ENCODE results near the gene FAAP20. TPM values are rescaled to one million over a fixed set of nuclear protein-coding genes. Genes with fewer than 3 reads are reported as not detected.

FAAP20 gene
- total and polyA plus RNA-seq, 9 of the 15 experiments (the other 6 are each of a cell fraction or from before 2014, with no cell fraction given): 0.58 to 143 (median 9.9) TPM

DNA sequence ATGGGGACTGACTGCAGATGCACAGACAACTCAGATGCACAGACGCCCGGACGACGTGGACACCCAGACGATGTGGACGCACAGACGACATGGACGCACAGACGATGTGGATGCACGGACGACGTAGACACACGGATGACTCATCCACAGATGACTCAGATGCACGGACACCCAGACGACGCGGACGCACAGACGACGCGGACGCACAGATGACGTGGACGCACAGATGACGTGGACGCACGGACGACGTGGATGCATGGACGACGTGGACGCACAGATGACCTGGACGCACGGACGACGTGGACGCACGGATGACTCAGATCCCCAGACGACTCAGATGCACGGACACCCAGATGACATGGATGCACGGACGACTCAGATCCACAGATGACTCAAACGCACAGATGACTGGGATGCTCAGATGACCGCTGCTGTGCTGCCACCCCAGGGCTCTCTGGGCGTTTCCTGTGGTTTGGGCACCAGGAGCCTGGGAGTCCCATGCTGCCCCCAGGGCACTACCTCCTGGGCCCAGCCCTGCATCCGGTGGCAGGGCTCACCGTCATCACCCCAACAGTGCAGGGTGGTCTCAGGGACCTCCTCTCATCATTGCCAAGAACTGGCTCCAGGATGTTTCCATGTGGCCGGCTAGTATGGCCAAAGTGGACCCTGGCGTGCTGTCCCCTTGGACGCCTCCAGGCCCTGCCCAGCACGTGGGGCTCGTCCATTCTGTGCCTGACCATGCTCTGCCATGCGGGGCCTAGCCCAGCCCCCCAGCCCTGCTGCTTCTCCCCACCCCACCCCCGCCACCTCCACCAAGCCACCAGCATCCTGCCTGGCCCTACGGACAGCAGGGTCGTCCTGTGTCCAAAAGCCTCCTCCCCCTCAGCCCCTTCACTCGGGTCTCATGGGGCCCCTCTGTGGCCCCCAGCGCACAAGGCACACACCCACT is 14.0 kb downstream of the FAAP20 start (continued):
- TF ChIP-seq, protein P1, sequence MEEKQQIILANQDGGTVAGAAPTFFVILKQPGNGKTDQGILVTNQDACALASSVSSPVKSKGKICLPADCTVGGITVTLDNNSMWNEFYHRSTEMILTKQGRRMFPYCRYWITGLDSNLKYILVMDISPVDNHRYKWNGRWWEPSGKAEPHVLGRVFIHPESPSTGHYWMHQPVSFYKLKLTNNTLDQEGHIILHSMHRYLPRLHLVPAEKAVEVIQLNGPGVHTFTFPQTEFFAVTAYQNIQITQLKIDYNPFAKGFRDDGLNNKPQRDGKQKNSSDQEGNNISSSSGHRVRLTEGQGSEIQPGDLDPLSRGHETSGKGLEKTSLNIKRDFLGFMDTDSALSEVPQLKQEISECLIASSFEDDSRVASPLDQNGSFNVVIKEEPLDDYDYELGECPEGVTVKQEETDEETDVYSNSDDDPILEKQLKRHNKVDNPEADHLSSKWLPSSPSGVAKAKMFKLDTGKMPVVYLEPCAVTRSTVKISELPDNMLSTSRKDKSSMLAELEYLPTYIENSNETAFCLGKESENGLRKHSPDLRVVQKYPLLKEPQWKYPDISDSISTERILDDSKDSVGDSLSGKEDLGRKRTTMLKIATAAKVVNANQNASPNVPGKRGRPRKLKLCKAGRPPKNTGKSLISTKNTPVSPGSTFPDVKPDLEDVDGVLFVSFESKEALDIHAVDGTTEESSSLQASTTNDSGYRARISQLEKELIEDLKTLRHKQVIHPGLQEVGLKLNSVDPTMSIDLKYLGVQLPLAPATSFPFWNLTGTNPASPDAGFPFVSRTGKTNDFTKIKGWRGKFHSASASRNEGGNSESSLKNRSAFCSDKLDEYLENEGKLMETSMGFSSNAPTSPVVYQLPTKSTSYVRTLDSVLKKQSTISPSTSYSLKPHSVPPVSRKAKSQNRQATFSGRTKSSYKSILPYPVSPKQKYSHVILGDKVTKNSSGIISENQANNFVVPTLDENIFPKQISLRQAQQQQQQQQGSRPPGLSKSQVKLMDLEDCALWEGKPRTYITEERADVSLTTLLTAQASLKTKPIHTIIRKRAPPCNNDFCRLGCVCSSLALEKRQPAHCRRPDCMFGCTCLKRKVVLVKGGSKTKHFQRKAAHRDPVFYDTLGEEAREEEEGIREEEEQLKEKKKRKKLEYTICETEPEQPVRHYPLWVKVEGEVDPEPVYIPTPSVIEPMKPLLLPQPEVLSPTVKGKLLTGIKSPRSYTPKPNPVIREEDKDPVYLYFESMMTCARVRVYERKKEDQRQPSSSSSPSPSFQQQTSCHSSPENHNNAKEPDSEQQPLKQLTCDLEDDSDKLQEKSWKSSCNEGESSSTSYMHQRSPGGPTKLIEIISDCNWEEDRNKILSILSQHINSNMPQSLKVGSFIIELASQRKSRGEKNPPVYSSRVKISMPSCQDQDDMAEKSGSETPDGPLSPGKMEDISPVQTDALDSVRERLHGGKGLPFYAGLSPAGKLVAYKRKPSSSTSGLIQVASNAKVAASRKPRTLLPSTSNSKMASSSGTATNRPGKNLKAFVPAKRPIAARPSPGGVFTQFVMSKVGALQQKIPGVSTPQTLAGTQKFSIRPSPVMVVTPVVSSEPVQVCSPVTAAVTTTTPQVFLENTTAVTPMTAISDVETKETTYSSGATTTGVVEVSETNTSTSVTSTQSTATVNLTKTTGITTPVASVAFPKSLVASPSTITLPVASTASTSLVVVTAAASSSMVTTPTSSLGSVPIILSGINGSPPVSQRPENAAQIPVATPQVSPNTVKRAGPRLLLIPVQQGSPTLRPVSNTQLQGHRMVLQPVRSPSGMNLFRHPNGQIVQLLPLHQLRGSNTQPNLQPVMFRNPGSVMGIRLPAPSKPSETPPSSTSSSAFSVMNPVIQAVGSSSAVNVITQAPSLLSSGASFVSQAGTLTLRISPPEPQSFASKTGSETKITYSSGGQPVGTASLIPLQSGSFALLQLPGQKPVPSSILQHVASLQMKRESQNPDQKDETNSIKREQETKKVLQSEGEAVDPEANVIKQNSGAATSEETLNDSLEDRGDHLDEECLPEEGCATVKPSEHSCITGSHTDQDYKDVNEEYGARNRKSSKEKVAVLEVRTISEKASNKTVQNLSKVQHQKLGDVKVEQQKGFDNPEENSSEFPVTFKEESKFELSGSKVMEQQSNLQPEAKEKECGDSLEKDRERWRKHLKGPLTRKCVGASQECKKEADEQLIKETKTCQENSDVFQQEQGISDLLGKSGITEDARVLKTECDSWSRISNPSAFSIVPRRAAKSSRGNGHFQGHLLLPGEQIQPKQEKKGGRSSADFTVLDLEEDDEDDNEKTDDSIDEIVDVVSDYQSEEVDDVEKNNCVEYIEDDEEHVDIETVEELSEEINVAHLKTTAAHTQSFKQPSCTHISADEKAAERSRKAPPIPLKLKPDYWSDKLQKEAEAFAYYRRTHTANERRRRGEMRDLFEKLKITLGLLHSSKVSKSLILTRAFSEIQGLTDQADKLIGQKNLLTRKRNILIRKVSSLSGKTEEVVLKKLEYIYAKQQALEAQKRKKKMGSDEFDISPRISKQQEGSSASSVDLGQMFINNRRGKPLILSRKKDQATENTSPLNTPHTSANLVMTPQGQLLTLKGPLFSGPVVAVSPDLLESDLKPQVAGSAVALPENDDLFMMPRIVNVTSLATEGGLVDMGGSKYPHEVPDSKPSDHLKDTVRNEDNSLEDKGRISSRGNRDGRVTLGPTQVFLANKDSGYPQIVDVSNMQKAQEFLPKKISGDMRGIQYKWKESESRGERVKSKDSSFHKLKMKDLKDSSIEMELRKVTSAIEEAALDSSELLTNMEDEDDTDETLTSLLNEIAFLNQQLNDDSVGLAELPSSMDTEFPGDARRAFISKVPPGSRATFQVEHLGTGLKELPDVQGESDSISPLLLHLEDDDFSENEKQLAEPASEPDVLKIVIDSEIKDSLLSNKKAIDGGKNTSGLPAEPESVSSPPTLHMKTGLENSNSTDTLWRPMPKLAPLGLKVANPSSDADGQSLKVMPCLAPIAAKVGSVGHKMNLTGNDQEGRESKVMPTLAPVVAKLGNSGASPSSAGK (IDR thresholded peaks at IDR 0.05): peak; percentile 3
- TF ChIP-seq, protein P2, sequence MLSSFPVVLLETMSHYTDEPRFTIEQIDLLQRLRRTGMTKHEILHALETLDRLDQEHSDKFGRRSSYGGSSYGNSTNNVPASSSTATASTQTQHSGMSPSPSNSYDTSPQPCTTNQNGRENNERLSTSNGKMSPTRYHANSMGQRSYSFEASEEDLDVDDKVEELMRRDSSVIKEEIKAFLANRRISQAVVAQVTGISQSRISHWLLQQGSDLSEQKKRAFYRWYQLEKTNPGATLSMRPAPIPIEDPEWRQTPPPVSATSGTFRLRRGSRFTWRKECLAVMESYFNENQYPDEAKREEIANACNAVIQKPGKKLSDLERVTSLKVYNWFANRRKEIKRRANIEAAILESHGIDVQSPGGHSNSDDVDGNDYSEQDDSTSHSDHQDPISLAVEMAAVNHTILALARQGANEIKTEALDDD (IDR thresholded peaks at IDR 0.05): no peak
- TF ChIP-seq JUN (IDR thresholded peaks at IDR 0.05; ENCODE audit: borderline replicate concordance, low read depth, low read length) (peak; percentile 100), JUN (CRISPR knock-in tag; IDR thresholded peaks at IDR 0.05; ENCODE audit: borderline replicate concordance) (peak; percentile 99), ZNF263 (CRISPR knock-in tag; IDR thresholded peaks at IDR 0.05; ENCODE audit: borderline replicate concordance) (peak; percentile 39), CXXC5 (CRISPR knock-in tag; IDR thresholded peaks at IDR 0.05) (peak; percentile 99), ZNF133 (CRISPR knock-in tag; IDR thresholded peaks at IDR 0.05) (no peak), NFRKB (IDR thresholded peaks at IDR 0.05; ENCODE audit: low read depth) (peak; percentile 32), HMG20B (CRISPR knock-in tag; IDR thresholded peaks at IDR 0.05) (no peak), OTX1 (CRISPR knock-in tag; IDR thresholded peaks at IDR 0.05) (0 out of 2 replicates have a peak, but pooled peaks have one; percentile 11), ZNF699 (CRISPR knock-in tag; IDR thresholded peaks at IDR 0.05; ENCODE audit: insufficient replicate concordance) (no peak), MBD2 (IDR thresholded peaks at IDR 0.05; ENCODE audit: borderline replicate concordance, low read depth) (peak; percentile 80), RB1 (IDR thresholded peaks at IDR 0.05; ENCODE audit: low read depth) (peak; percentile 56), ZNF785 (CRISPR knock-in tag; IDR thresholded peaks at IDR 0.05) (no peak), TRIM24 (IDR thresholded peaks at IDR 0.05) (peak; percentile 15 to 91; a peak in 2 of 4 replicates), COPS2 (conservative IDR thresholded peaks at IDR 0.05) (no peak), SMC3 (conservative IDR thresholded peaks at IDR 0.05; ENCODE audit: insufficient read depth, low read depth, low read length) (no peak)
